ENCODE measurements around the gene SETD1A. TPM values are rescaled to one million over a fixed set of nuclear protein-coding genes. Genes with fewer than 3 reads are reported as not detected.

The SETD1A gene
- total RNA-seq, 1 experiment from 2014 or later, result 15.8 TPM

- Mint-ChIP-seq H3K36me3 (ENCODE audit: insufficient read depth, unreplicated experiment) (peaks cover 90% of the 10 kb centered on the region), H3K9me3 (ENCODE audit: unreplicated experiment) (no peaks in the 10 kb centered on the region), H3K27me3 (ENCODE audit: insufficient read depth, unreplicated experiment) (no peaks in the 10 kb centered on the region), H3K27ac (ENCODE audit: low read depth, unreplicated experiment) (peak overlapping the region; percentile 57), H3K4me3 (ENCODE audit: unreplicated experiment) (no peak overlapping the region), H3K4me1 (ENCODE audit: insufficient read depth, unreplicated experiment) (no peaks in the 10 kb centered on the region)
- CTCF ChIA-PET, result interaction anchor here (2.6 kb wide), 1 partner anchor 12 kb away, joined by 13 read pairs; the partner anchor contains the start of gene HSD3B7
- BruUV-seq (replicated peaks), result no TSS peak
- no peak for TF ChIP-seq CTCF (IDR thresholded peaks at IDR 0.05; ENCODE audit: unreplicated experiment)
- intact Hi-C loops (cut with micrococcal nuclease), result no loop called here
- POLR2A ChIA-PET, result no interaction called here
- no peak for DNase-seq (ENCODE audit: unreplicated experiment)
These were observed 15.3 kb downstream of the SETD1A start for GRCh38 chr16:30972872-30973271.

- H3K27ac Mint-ChIP-seq (ENCODE audit: low read depth, unreplicated experiment), result peak overlapping the region; percentile 4
- no peak overlapping the region for H3K4me3 Mint-ChIP-seq (ENCODE audit: unreplicated experiment)
- no TSS peak for BruUV-seq (replicated peaks)
- no peak for TF ChIP-seq CTCF (IDR thresholded peaks at IDR 0.05; ENCODE audit: unreplicated experiment)
- CTCF ChIA-PET, result no interaction called here
- H3K9me3 Mint-ChIP-seq (ENCODE audit: unreplicated experiment), result no peaks in the 10 kb centered on the region
- no peaks in the 10 kb centered on the region for H3K27me3 Mint-ChIP-seq (ENCODE audit: insufficient read depth, unreplicated experiment)
- peaks cover 91% of the 10 kb centered on the region for H3K36me3 Mint-ChIP-seq (ENCODE audit: insufficient read depth, unreplicated experiment)
- POLR2A ChIA-PET, result no interaction called here
- DNase-seq (ENCODE audit: unreplicated experiment), result no peak
- intact Hi-C loops (cut with micrococcal nuclease), result no loop called here
- no peaks in the 10 kb centered on the region for H3K4me1 Mint-ChIP-seq (ENCODE audit: insufficient read depth, unreplicated experiment)
These were observed 16.8 kb downstream of the SETD1A start for GRCh38 chr16:30974348-30974747.

GRCh38 chr16:30976486-30976885 lies 18.9 kb downstream of the SETD1A start:
- H3K4me1 Mint-ChIP-seq (ENCODE audit: insufficient read depth, unreplicated experiment), result no peaks in the 10 kb centered on the region
- CTCF ChIA-PET, result interaction anchor here (0.6 kb wide), 2 partner anchors 24 to 163 kb away, joined by 3 read pairs; no protein-coding TSS in a partner anchor
- no peak overlapping the region for H3K4me3 Mint-ChIP-seq (ENCODE audit: unreplicated experiment)
- H3K27ac Mint-ChIP-seq (ENCODE audit: low read depth, unreplicated experiment), result no peak overlapping the region
- H3K9me3 Mint-ChIP-seq (ENCODE audit: unreplicated experiment), result no peaks in the 10 kb centered on the region
- H3K36me3 Mint-ChIP-seq (ENCODE audit: insufficient read depth, unreplicated experiment), result peaks cover 85% of the 10 kb centered on the region
- intact Hi-C loops (cut with micrococcal nuclease), result no loop called here
- POLR2A ChIA-PET, result interaction anchor here (0.7 kb wide), 1 partner anchor 187 kb away, joined by 3 read pairs; no protein-coding TSS in a partner anchor
- no TSS peak for BruUV-seq (replicated peaks)
- no peaks in the 10 kb centered on the region for H3K27me3 Mint-ChIP-seq (ENCODE audit: insufficient read depth, unreplicated experiment)
- no peak for DNase-seq (ENCODE audit: unreplicated experiment)
- no peak for TF ChIP-seq CTCF (IDR thresholded peaks at IDR 0.05; ENCODE audit: unreplicated experiment)

- no TSS peak for BruUV-seq (replicated peaks)
- intact Hi-C loops (cut with micrococcal nuclease), result no loop called here
- no peaks in the 10 kb centered on the region for H3K9me3 Mint-ChIP-seq (ENCODE audit: unreplicated experiment)
- ChIA-PET CTCF (no interaction called here), POLR2A (no interaction called here)
- no peaks in the 10 kb centered on the region for H3K4me1 Mint-ChIP-seq (ENCODE audit: insufficient read depth, unreplicated experiment)
- H3K27ac Mint-ChIP-seq (ENCODE audit: low read depth, unreplicated experiment), result no peak overlapping the region
- peaks cover 85% of the 10 kb centered on the region for H3K36me3 Mint-ChIP-seq (ENCODE audit: insufficient read depth, unreplicated experiment)
- no peak for DNase-seq (ENCODE audit: unreplicated experiment)
- TF ChIP-seq CTCF (IDR thresholded peaks at IDR 0.05; ENCODE audit: unreplicated experiment), result peak; percentile 27
- H3K4me3 Mint-ChIP-seq (ENCODE audit: unreplicated experiment), result no peak overlapping the region
- no peaks in the 10 kb centered on the region for H3K27me3 Mint-ChIP-seq (ENCODE audit: insufficient read depth, unreplicated experiment)
These were observed 19.9 kb downstream of the SETD1A start for GRCh38 chr16:30977502-30977901.

Data from MCF 10A (cell line).